Fibroblast of skin of right quadriceps (primary cell): ENCODE results near the gene NGB.
"Not testable (repeated sequence)": the region's sequence is repeated elsewhere in the genome, so short reads cannot be mapped to it uniquely, and the experiment has no call there.

Experiments
- DNase-seq: peaks from one replicate; pipeline ENCODE4 v3.0.0-alpha.2; 2013

Gene NGB, protein sequence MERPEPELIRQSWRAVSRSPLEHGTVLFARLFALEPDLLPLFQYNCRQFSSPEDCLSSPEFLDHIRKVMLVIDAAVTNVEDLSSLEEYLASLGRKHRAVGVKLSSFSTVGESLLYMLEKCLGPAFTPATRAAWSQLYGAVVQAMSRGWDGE

DNA sequence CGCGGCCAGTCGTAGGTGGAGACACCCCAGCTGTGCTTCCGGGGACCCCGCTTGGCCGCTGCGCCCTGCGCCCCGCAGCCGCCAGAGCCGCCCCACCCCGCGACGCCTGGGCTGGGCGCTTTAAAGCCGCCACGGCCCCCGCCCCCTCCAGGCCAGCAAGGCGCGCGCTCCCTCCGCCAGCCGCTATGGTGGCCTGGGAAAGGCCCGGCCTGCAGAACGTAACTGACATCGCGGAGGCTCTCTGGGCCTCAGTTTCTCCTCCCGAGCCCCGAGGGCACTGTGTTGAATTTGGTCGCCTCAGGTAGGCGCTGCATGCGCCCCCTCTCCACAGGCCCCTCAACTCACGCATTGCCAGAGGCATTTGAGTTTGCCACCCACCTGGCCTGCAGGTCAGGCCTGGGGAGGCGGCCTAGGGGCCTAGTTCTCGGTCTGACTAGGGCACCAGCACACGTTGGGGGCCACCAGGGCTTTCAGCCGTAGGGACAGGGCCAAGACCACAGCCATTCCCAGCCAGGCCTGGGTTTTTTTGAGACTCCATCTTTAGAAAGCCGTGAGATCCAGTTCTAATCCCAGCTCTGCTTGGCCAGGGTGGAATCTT is at the start of gene NGB:
Gene NGB (minus strand): TSS at position 94 of the 598 bp plus-strand sequence. CDS start 269 bp downstream, outside the sequence.
- DNase-seq, result no peak

GRCh38 chr14:77320238-77320935 is 49.4 kb upstream of the NGB start, which contains the start of gene POMT2:
Gene POMT2, minus strand, starts transcription at chr14:77320883. Its CDS starts 202 bp downstream, at chr14:77320681.
- DNase-seq, result peak; percentile 87

GRCh38 chr14:77319422-77319821 is 48.4 kb upstream of the NGB start:
- DNase-seq, result no peak

DNA sequence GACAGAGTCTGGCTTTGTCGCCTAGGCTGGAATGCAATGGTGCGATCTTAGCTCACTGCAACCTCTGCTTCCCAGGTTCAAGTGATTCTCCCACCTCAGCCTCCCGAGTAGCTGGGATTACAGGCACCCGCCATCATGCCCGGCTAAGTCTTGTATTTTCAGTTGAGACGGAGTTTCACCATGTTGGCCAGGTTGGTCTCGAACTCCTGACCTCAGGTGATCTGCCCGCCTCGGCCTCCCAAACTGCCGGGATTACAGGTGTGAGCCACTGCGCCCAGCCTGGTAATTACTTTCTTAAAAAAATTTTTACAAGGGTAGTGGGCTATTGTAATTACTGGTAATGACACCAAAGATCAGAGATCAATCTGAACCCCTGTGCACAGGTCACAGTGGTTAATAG is 47.8 kb upstream of the NGB start:
- DNase-seq, result not testable (repeated sequence)

DNA sequence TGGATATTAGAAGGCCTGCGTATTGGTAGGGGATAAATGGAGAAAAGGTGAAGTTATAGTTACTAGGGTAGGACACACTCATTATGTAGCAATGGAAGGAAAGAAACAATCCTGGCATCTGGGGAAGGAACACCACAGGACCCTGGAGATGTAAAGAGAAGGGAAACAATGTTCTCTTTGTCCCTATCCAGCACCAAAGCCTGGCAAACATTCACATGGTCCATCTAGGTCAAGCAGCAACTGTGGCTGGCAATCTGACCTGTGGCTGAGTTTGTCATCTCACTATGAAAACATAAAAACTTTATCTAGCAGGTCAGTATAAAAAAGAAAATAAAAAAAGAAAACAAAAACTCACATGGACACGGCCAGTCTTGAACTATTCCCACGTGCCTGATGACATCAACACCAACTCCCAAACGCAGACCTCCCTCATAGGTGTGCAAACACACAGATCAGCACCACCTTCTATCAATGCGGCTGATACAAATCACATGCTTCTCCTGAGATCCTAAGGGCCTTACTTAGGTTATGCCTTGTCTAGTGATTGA is 47.1 kb upstream of the NGB start:
- no peak for DNase-seq

GRCh38 chr14:77316872-77317301 is 45.9 kb upstream of the NGB start:
- DNase-seq, result no peak

DNA sequence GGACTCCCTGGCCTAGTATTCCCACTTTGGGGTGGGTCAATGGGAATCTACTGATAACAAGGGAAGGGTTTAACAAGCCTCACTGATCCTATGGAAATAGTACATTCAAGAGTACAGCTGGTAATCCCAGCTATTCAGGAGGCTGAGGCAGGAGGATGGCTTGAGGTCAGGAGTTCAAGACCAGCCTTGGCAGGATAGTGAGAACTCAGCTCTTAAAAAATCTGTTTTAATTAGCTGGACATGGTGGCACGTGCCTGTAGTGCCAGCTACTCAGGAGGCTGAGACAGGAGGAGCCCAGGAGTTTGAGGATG is 45.1 kb upstream of the NGB start:
- no peak for DNase-seq

GRCh38 chr14:77314539-77315457 is 43.8 kb upstream of the NGB start:
- no peak for DNase-seq

DNA sequence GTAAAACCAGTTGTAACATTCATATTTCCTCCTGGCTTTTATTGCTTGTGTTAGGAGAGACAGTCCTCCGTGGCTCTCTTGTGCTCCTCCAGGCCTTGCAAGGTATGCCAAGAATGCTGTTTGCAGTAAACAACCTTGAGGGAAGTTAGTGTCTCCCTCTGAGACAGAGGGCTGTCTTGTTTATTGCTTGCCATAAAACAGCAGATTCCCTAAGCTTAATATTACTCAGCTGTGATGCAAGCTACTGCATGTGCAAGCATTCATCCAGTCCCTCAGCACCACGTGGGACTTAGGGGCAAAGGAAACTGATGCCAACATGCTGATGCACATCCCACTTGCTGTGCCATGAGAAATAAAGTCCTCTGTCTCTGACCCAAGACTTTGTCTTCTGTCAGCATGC is 43.0 kb upstream of the NGB start:
- peak; percentile 89 for DNase-seq

GRCh38 chr14:77313371-77313770 is 42.4 kb upstream of the NGB start:
- no peak for DNase-seq

- DNase-seq, result peak; percentile 67
Observed at GRCh38 chr14:77311217-77311616, 40.2 kb upstream of the NGB start.

- DNase-seq, result no peak
Observed at GRCh38 chr14:77310026-77310425, 39.0 kb upstream of the NGB start.

GRCh38 chr14:77309131-77309530 is 38.1 kb upstream of the NGB start:
- no peak for DNase-seq

DNA sequence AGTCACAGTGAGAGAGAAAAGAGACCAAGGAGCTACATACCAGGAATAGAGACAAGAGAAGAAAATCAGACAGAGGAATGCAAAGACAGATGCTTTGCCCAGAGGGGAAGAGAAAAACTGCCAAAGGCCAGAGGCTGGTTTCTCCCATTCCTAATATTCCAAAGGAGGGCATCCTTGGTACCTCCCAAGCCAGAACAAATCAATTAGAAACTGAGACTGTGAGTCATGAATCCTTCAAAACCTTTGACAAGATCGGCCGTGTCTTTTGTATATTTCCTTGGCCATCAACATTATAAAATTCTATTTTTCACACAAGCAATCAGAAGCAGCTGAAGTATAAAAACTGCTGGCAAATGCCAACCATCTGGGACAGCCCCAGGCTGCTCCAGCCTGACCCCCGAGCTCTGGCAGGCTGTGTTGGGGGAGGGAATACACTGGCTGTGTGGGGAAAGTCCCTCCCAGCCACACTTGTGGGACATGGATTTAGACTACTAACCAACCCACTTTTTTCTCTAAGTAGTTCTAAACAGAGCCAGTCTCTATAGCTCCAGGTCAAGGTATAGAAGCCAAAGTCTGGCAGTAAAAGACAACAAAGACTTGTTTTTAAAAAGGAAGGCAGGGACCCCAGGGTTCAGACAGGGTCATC is 36.0 kb upstream of the NGB start:
- DNase-seq, result no peak

- no peak for DNase-seq
Observed at GRCh38 chr14:77306416-77306815, 35.4 kb upstream of the NGB start.

- DNase-seq, result no peak
Observed at GRCh38 chr14:77305696-77306095, 34.7 kb upstream of the NGB start.

- peak; percentile 90 for DNase-seq
Observed at GRCh38 chr14:77303417-77304156, 32.6 kb upstream of the NGB start.

GRCh38 chr14:77302926-77303325 is 31.9 kb upstream of the NGB start:
- peak; percentile 44 for DNase-seq

GRCh38 chr14:77301103-77301502 is 30.1 kb upstream of the NGB start:
- peak; percentile 68 for DNase-seq

GRCh38 chr14:77299771-77300170 is 28.8 kb upstream of the NGB start:
- no peak for DNase-seq

GRCh38 chr14:77296906-77297305 is 25.9 kb upstream of the NGB start:
- DNase-seq, result no peak

GRCh38 chr14:77296155-77296554 is 25.1 kb upstream of the NGB start:
- DNase-seq, result no peak
